Measurements from ENCODE around the gene HCFC2.
A peak's percentile ranks its signal among the peaks of the same experiment; 100 is the strongest.
"Not testable (repeated sequence)": the region's sequence is repeated elsewhere in the genome, so short reads cannot be mapped to it uniquely, and the experiment has no call there.

Gene HCFC2

GRCh38 chr12:104064031-104064841, at the start of gene HCFC2:
Gene HCFC2 (plus strand): TSS chr12:104064531. CDS start chr12:104064561, 30 bp downstream.
- H3K36me3 Mint-ChIP-seq: peaks cover 18% of the 10 kb centered on the region
- ATAC-seq (peak; percentile 96), DNase-seq (ENCODE audit: low spot score in 2 of 2) (peak; percentile 87 to 96)
- peak within 1 kb of the TSS; percentile 88 for H3K27ac Mint-ChIP-seq
- peaks cover 17% of the 10 kb centered on the region for H3K4me1 Mint-ChIP-seq
- H3K4me3 Mint-ChIP-seq: peak within 1 kb of the TSS; percentile 89
- H3K9me3 Mint-ChIP-seq: no peaks in the 10 kb centered on the region

- H3K4me3 Mint-ChIP-seq; H3K36me3 Mint-ChIP-seq; DNase-seq (ENCODE audit: low spot score in 2 of 2); H3K9me3 Mint-ChIP-seq; H3K4me1 Mint-ChIP-seq; ATAC-seq: not testable (repeated sequence)
- H3K27ac Mint-ChIP-seq: peak overlapping the region; percentile 8
These were observed 42.5 kb upstream of the HCFC2 start for GRCh38 chr12:104021862-104022261.

- H3K36me3 Mint-ChIP-seq: no peaks in the 10 kb centered on the region
- no peak overlapping the region for H3K27ac Mint-ChIP-seq
- no peaks in the 10 kb centered on the region for H3K9me3 Mint-ChIP-seq
- ATAC-seq: no peak
- H3K4me1 Mint-ChIP-seq: no peaks in the 10 kb centered on the region
- no peak for DNase-seq (ENCODE audit: low spot score in 2 of 2)
- H3K4me3 Mint-ChIP-seq: no peak overlapping the region
These were observed 41.5 kb upstream of the HCFC2 start for GRCh38 chr12:104022786-104023185.

- DNase-seq (ENCODE audit: low spot score in 2 of 2): no peak
- H3K27ac Mint-ChIP-seq: no peak overlapping the region
- no peak overlapping the region for H3K4me3 Mint-ChIP-seq
- H3K9me3 Mint-ChIP-seq: no peaks in the 10 kb centered on the region
- no peak for ATAC-seq
- no peaks in the 10 kb centered on the region for H3K4me1 Mint-ChIP-seq
- H3K36me3 Mint-ChIP-seq: no peaks in the 10 kb centered on the region
These were observed 40.6 kb upstream of the HCFC2 start for GRCh38 chr12:104023710-104024109.

- no peak for DNase-seq (ENCODE audit: low spot score in 2 of 2)
- no peaks in the 10 kb centered on the region for H3K9me3 Mint-ChIP-seq
- ATAC-seq: no peak
- H3K4me3 Mint-ChIP-seq: no peak overlapping the region
- H3K36me3 Mint-ChIP-seq: no peaks in the 10 kb centered on the region
- H3K27ac Mint-ChIP-seq: no peak overlapping the region
- H3K4me1 Mint-ChIP-seq: no peaks in the 10 kb centered on the region
These were observed 40.0 kb upstream of the HCFC2 start for GRCh38 chr12:104024348-104024747.

- Mint-ChIP-seq H3K27ac (no peak overlapping the region), H3K36me3 (no peaks in the 10 kb centered on the region), H3K4me1 (no peaks in the 10 kb centered on the region), H3K4me3 (no peak overlapping the region), H3K9me3 (no peaks in the 10 kb centered on the region)
- ATAC-seq (no peak), DNase-seq (ENCODE audit: low spot score in 2 of 2) (no peak)
These were observed 38.6 kb upstream of the HCFC2 start for GRCh38 chr12:104025771-104026170.

GRCh38 chr12:104026841-104027599, 37.3 kb upstream of the HCFC2 start:
- Mint-ChIP-seq H3K27ac (no peak overlapping the region), H3K9me3 (no peaks in the 10 kb centered on the region), H3K4me3 (no peak overlapping the region), H3K4me1 (no peaks in the 10 kb centered on the region), H3K36me3 (no peaks in the 10 kb centered on the region)
- no peak for DNase-seq (ENCODE audit: low spot score in 2 of 2)
- ATAC-seq: no peak

- H3K4me1 Mint-ChIP-seq; H3K36me3 Mint-ChIP-seq; ATAC-seq; H3K4me3 Mint-ChIP-seq; H3K27ac Mint-ChIP-seq; DNase-seq (ENCODE audit: low spot score in 2 of 2); H3K9me3 Mint-ChIP-seq: not testable (repeated sequence)
These were observed 33.7 kb upstream of the HCFC2 start for GRCh38 chr12:104030596-104030995.

GRCh38 chr12:104036143-104036542, 28.2 kb upstream of the HCFC2 start:
- not testable (repeated sequence) for H3K9me3 Mint-ChIP-seq; H3K4me3 Mint-ChIP-seq; H3K36me3 Mint-ChIP-seq; H3K27ac Mint-ChIP-seq; H3K4me1 Mint-ChIP-seq; ATAC-seq; DNase-seq (ENCODE audit: low spot score in 2 of 2)

GRCh38 chr12:104039769-104040168, 24.6 kb upstream of the HCFC2 start:
- not testable (repeated sequence) for ATAC-seq; H3K4me1 Mint-ChIP-seq; H3K4me3 Mint-ChIP-seq; DNase-seq (ENCODE audit: low spot score in 2 of 2); H3K36me3 Mint-ChIP-seq; H3K27ac Mint-ChIP-seq; H3K9me3 Mint-ChIP-seq

GRCh38 chr12:104042580-104042979, 21.8 kb upstream of the HCFC2 start:
- ATAC-seq: no peak
- no peak overlapping the region for H3K4me3 Mint-ChIP-seq
- H3K36me3 Mint-ChIP-seq: no peaks in the 10 kb centered on the region
- no peak for DNase-seq (ENCODE audit: low spot score in 2 of 2)
- peaks cover 7% of the 10 kb centered on the region for H3K4me1 Mint-ChIP-seq
- no peak overlapping the region for H3K27ac Mint-ChIP-seq
- H3K9me3 Mint-ChIP-seq: no peaks in the 10 kb centered on the region

GRCh38 chr12:104044158-104044557, 20.2 kb upstream of the HCFC2 start:
- ATAC-seq: no peak
- Mint-ChIP-seq H3K36me3 (no peaks in the 10 kb centered on the region), H3K27ac (no peak overlapping the region), H3K4me3 (no peak overlapping the region), H3K9me3 (no peaks in the 10 kb centered on the region), H3K4me1 (peaks cover 7% of the 10 kb centered on the region)
- DNase-seq (ENCODE audit: low spot score in 2 of 2): no peak

- Mint-ChIP-seq H3K4me3 (no peak overlapping the region), H3K27ac (no peak overlapping the region), H3K4me1 (peaks cover 7% of the 10 kb centered on the region), H3K9me3 (no peaks in the 10 kb centered on the region), H3K36me3 (no peaks in the 10 kb centered on the region)
- ATAC-seq (no peak), DNase-seq (ENCODE audit: low spot score in 2 of 2) (no peak)
These were observed 18.0 kb upstream of the HCFC2 start for GRCh38 chr12:104046306-104046705.

GRCh38 chr12:104048162-104048561, 16.2 kb upstream of the HCFC2 start:
- Mint-ChIP-seq H3K4me3 (no peak overlapping the region), H3K27ac (no peak overlapping the region), H3K9me3 (no peaks in the 10 kb centered on the region), H3K36me3 (no peaks in the 10 kb centered on the region), H3K4me1 (peaks cover 7% of the 10 kb centered on the region)
- no peak for ATAC-seq
- DNase-seq (ENCODE audit: low spot score in 2 of 2): no peak

GRCh38 chr12:104048811-104049210, 15.5 kb upstream of the HCFC2 start:
- Mint-ChIP-seq H3K4me3 (no peak overlapping the region), H3K27ac (no peak overlapping the region)
- DNase-seq (ENCODE audit: low spot score in 2 of 2): no peak

More at GRCh38 chr12:104048811-104049210, 15.5 kb upstream of the HCFC2 start:
- no peak for ATAC-seq
- Mint-ChIP-seq H3K9me3 (no peaks in the 10 kb centered on the region), H3K4me1 (peaks cover 7% of the 10 kb centered on the region), H3K36me3 (no peaks in the 10 kb centered on the region)
